ENCODE data around the gene NFASC.

DNA sequence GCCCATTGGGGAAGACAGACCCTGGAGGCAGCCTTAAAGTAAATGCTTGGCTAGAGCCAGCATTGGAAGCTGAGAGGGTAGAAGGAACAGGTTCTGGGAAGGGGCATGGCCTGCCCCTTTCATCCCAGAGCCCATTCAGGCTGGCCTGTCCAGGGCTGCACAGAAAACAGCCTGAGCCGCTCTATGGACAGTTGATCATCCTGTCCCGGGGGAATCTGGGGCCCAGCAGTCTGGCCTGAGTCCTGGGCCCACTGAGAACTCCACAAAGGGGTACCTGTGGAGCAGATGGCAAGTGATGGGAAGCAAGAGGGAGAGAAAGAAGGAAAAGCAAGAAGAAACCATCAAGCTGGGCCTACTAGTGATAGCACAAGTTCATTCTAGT, 200.4 kb downstream of the NFASC start:
- TF ChIP-seq, protein P1, sequence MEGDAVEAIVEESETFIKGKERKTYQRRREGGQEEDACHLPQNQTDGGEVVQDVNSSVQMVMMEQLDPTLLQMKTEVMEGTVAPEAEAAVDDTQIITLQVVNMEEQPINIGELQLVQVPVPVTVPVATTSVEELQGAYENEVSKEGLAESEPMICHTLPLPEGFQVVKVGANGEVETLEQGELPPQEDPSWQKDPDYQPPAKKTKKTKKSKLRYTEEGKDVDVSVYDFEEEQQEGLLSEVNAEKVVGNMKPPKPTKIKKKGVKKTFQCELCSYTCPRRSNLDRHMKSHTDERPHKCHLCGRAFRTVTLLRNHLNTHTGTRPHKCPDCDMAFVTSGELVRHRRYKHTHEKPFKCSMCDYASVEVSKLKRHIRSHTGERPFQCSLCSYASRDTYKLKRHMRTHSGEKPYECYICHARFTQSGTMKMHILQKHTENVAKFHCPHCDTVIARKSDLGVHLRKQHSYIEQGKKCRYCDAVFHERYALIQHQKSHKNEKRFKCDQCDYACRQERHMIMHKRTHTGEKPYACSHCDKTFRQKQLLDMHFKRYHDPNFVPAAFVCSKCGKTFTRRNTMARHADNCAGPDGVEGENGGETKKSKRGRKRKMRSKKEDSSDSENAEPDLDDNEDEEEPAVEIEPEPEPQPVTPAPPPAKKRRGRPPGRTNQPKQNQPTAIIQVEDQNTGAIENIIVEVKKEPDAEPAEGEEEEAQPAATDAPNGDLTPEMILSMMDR (IDR thresholded peaks at IDR 0.05; ENCODE audit: low read depth, low read length, missing input control): no peak
- no peak for TF ChIP-seq RAD21 (IDR thresholded peaks at IDR 0.05)
- no peak for TF ChIP-seq GABPA (IDR thresholded peaks at IDR 0.05 in 1 of 2, conservative IDR thresholded peaks at IDR 0.05 in 1 of 2)
- TF ChIP-seq, protein P2, sequence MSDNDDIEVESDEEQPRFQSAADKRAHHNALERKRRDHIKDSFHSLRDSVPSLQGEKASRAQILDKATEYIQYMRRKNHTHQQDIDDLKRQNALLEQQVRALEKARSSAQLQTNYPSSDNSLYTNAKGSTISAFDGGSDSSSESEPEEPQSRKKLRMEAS (IDR thresholded peaks at IDR 0.05): no peak
- TF ChIP-seq TAF1 (conservative IDR thresholded peaks at IDR 0.05): no peak
- no peak for TF ChIP-seq EGR1 (IDR thresholded peaks at IDR 0.05; ENCODE audit: low read depth in 2 of 2)
- TF ChIP-seq YY1 (IDR thresholded peaks at IDR 0.05): no peak
- no peak for TF ChIP-seq FOXA2 (IDR thresholded peaks at IDR 0.05)
- no peak for TF ChIP-seq NR2F2 (IDR thresholded peaks at IDR 0.05)
- TF ChIP-seq, protein P3, sequence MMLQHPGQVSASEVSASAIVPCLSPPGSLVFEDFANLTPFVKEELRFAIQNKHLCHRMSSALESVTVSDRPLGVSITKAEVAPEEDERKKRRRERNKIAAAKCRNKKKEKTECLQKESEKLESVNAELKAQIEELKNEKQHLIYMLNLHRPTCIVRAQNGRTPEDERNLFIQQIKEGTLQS (IDR thresholded peaks at IDR 0.05): no peak
- TF ChIP-seq HNF4A (conservative IDR thresholded peaks at IDR 0.05): no peak
- TF ChIP-seq, protein P4, sequence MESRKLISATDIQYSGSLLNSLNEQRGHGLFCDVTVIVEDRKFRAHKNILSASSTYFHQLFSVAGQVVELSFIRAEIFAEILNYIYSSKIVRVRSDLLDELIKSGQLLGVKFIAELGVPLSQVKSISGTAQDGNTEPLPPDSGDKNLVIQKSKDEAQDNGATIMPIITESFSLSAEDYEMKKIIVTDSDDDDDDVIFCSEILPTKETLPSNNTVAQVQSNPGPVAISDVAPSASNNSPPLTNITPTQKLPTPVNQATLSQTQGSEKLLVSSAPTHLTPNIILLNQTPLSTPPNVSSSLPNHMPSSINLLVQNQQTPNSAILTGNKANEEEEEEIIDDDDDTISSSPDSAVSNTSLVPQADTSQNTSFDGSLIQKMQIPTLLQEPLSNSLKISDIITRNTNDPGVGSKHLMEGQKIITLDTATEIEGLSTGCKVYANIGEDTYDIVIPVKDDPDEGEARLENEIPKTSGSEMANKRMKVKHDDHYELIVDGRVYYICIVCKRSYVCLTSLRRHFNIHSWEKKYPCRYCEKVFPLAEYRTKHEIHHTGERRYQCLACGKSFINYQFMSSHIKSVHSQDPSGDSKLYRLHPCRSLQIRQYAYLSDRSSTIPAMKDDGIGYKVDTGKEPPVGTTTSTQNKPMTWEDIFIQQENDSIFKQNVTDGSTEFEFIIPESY (IDR thresholded peaks at IDR 0.05): no peak
- TF ChIP-seq, protein P5, sequence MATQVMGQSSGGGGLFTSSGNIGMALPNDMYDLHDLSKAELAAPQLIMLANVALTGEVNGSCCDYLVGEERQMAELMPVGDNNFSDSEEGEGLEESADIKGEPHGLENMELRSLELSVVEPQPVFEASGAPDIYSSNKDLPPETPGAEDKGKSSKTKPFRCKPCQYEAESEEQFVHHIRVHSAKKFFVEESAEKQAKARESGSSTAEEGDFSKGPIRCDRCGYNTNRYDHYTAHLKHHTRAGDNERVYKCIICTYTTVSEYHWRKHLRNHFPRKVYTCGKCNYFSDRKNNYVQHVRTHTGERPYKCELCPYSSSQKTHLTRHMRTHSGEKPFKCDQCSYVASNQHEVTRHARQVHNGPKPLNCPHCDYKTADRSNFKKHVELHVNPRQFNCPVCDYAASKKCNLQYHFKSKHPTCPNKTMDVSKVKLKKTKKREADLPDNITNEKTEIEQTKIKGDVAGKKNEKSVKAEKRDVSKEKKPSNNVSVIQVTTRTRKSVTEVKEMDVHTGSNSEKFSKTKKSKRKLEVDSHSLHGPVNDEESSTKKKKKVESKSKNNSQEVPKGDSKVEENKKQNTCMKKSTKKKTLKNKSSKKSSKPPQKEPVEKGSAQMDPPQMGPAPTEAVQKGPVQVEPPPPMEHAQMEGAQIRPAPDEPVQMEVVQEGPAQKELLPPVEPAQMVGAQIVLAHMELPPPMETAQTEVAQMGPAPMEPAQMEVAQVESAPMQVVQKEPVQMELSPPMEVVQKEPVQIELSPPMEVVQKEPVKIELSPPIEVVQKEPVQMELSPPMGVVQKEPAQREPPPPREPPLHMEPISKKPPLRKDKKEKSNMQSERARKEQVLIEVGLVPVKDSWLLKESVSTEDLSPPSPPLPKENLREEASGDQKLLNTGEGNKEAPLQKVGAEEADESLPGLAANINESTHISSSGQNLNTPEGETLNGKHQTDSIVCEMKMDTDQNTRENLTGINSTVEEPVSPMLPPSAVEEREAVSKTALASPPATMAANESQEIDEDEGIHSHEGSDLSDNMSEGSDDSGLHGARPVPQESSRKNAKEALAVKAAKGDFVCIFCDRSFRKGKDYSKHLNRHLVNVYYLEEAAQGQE (IDR thresholded peaks at IDR 0.05): no peak
- no peak for TF ChIP-seq HNF4G (IDR thresholded peaks at IDR 0.05)
